Mesothelial cell of epicardium (in vitro differentiated cells): ENCODE data around the gene ACACA. TPM values are rescaled to one million over a fixed set of nuclear protein-coding genes. Genes with fewer than 3 reads are reported as not detected.
"Not testable (repeated sequence)": the region's sequence is repeated elsewhere in the genome, so short reads cannot be mapped to it uniquely, and the experiment has no call there.

Source experiments
- DNase-seq, 2 experiments: peaks; one replicate each; pipeline ENCODE4 v3.0.0; 2021; ENCODE audit warnings: low spot score in 2 of 2; ENCODE audit not compliant: unreplicated experiment in 2 of 2
- H3K27ac Mint-ChIP-seq: 2 replicates; pipeline ENCODE4 v1.8.0; 2021; ENCODE audit warnings: mixed read lengths
- H3K27me3 Mint-ChIP-seq: 2 replicates; pipeline ENCODE4 v1.8.0; 2021; ENCODE audit warnings: low read depth, mixed read lengths
- H3K36me3 Mint-ChIP-seq: 2 replicates; pipeline ENCODE4 v1.8.0; 2021; ENCODE audit warnings: mixed read lengths
- H3K4me1 Mint-ChIP-seq: 2 replicates; pipeline ENCODE4 v1.8.0; 2021; ENCODE audit warnings: mixed read lengths
- H3K4me3 Mint-ChIP-seq: 2 replicates; pipeline ENCODE4 v1.8.0; 2021; ENCODE audit warnings: mild to moderate bottlenecking, moderate library complexity, mixed read lengths
- H3K9me3 Mint-ChIP-seq: 2 replicates; pipeline ENCODE4 v1.8.0; 2021; ENCODE audit warnings: mixed read lengths
- total RNA-seq: library from RNA; stranded (reverse); gene quantifications from 3 replicates; pipeline ENCODE4 v1.2.1, GENCODE V29; 2021
- TF ChIP-seq, protein P1 (sequence below): fragments of 200-600 bp; sonication (generic); IDR thresholded peaks from one replicate; pipeline ENCODE4 v1.5.0; 2021; ENCODE audit warnings: antibody characterized with exemption; ENCODE audit not compliant: unreplicated experiment

Gene ACACA
- total RNA-seq, 1 donor from 2014 or later = 127 TPM

DNA sequence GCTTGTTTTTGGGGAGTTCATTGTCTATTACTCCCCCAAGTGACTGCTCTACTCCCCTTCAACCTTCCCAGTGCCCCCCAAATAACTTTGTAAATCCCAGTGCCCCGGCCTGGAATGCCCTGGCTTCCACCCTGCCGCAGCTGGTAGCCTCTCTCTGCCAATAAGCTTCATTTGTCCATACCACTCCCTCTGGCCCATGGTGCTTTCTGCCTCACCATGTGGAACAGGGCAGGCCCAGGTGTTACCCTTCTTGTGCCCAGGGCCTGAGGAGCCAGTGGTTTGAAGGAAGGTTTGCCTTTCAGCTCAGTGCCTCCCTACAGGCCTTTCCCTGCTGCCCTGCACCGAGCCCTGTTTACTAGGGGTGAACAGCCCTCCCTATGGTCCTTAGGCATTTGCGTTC lies 323.7 kb downstream of the ACACA start:
- Mint-ChIP-seq H3K27ac (no peak overlapping the region), H3K9me3 (peaks cover 7% of the 10 kb centered on the region), H3K36me3 (peaks cover 8% of the 10 kb centered on the region), H3K27me3 (no peaks in the 10 kb centered on the region), H3K4me3 (no peak overlapping the region), H3K4me1 (peaks cover 13% of the 10 kb centered on the region)
- no peak for DNase-seq
- TF ChIP-seq, protein P1, sequence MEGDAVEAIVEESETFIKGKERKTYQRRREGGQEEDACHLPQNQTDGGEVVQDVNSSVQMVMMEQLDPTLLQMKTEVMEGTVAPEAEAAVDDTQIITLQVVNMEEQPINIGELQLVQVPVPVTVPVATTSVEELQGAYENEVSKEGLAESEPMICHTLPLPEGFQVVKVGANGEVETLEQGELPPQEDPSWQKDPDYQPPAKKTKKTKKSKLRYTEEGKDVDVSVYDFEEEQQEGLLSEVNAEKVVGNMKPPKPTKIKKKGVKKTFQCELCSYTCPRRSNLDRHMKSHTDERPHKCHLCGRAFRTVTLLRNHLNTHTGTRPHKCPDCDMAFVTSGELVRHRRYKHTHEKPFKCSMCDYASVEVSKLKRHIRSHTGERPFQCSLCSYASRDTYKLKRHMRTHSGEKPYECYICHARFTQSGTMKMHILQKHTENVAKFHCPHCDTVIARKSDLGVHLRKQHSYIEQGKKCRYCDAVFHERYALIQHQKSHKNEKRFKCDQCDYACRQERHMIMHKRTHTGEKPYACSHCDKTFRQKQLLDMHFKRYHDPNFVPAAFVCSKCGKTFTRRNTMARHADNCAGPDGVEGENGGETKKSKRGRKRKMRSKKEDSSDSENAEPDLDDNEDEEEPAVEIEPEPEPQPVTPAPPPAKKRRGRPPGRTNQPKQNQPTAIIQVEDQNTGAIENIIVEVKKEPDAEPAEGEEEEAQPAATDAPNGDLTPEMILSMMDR = no peak

DNA sequence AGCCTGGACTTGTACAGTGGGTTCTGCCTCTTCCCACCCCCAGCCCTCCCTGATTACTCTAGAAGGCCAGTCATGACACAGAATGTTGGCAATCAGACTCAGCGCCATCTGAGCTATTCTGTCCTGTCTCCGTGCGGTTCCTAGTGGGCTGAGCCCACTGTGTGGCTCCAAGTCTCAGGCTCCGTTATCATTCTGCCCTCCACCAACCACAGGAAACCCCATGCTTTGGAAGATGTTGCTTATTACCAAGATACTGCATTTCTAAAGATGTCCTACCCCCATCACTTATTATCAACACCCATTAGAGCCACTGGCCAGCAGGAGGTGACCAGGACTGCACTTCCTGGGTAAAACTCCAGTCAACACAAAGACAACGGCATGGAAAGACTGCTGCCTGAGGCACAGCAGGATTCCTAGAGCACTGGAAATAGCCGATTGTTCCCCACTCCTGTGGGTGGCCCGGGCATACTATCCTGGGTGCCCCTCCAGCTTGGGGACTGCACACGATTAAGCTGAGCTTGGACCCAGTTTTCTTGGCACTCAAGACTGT lies 324.2 kb downstream of the ACACA start:
- no peak overlapping the region for H3K27ac Mint-ChIP-seq
- H3K36me3 Mint-ChIP-seq = peaks cover 4% of the 10 kb centered on the region
- H3K9me3 Mint-ChIP-seq = peaks cover 7% of the 10 kb centered on the region
- peaks cover 9% of the 10 kb centered on the region for H3K4me1 Mint-ChIP-seq
- TF ChIP-seq, protein P1 = no peak
- DNase-seq = no peak
- no peaks in the 10 kb centered on the region for H3K27me3 Mint-ChIP-seq
- H3K4me3 Mint-ChIP-seq = no peak overlapping the region

DNA sequence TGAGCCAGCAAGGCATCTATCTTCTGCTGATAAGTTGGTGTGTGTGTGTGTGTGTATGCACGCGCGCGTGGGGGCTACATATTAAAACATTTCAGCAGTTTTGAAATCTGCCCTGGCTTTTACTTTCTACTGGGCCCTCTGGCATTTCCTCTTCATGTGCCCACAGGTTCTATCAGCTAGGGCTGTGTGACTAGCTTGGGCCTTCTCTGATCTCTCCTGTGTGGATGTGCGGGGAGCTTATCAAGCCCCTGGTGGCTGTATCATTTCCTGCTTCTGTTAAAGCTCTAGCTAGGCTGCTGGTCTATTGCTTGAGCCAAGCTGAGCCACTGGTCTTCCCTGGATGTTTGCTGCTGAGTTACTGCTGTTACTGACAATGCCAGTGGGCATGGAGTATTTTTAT lies 325.3 kb downstream of the ACACA start:
- Mint-ChIP-seq H3K27ac (no peak overlapping the region), H3K9me3 (peaks cover 7% of the 10 kb centered on the region), H3K27me3 (no peaks in the 10 kb centered on the region), H3K4me1 (peaks cover 9% of the 10 kb centered on the region), H3K36me3 (peaks cover 4% of the 10 kb centered on the region), H3K4me3 (no peak overlapping the region)
- TF ChIP-seq, protein P1 = no peak
- no peak for DNase-seq

DNA sequence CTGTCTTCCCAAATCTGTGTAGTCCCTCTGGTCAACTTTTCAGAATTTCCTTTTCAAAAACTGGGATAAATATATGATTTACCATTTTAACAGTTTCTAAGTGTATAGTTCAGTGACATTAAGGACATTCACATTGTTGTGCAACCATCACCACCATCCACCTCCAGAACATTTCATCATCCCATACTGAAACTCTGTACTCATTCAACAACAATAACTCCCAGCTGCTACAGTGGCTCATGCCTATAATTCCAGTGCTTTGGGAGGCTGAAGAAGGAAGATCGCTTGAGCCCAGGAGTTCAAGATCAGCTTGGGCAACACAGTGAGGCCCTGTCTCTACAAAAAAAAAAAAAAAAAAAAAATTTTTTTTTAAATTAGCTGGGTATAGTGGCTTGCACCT lies 326.9 kb downstream of the ACACA start:
- Mint-ChIP-seq H3K4me1 (peaks cover 7% of the 10 kb centered on the region), H3K4me3 (no peak overlapping the region), H3K27ac (no peak overlapping the region), H3K9me3 (peaks cover 7% of the 10 kb centered on the region), H3K36me3 (no peaks in the 10 kb centered on the region), H3K27me3 (no peaks in the 10 kb centered on the region)
- TF ChIP-seq, protein P1 = no peak
- no peak for DNase-seq

DNA sequence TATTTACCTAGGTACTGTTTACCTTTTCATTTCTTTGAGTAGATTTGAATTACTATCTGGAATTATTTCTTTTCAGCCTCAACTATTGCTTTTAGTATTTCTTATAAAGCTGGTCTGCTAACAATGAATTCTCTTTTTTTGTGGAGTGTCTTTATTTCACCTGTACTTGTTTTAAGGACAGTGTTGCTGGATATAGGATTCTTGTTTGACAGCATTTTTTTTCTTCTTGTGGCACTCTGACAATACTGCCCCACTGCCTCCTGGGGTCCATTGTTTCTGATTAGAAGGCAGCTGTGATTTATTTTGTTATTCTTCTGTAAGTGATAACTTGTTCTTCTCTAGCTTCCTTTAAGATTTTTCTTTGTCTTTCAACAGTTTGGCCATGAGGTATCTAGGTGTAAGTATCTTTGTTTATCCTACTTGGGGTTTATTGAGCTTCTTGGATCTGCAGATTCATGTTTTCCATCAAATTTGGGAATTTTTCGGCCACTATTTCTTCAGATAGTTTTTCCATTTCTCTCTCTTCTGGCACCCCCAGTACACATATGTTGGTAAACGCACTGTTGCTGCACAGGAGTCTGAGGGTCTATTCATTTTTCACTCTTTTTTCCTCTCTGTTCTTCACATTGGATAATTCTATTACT lies 327.4 kb downstream of the ACACA start:
- Mint-ChIP-seq H3K27ac (no peak overlapping the region), H3K4me3 (no peak overlapping the region), H3K9me3 (peaks cover 7% of the 10 kb centered on the region), H3K27me3 (no peaks in the 10 kb centered on the region), H3K36me3 (no peaks in the 10 kb centered on the region), H3K4me1 (peaks cover 2% of the 10 kb centered on the region)
- TF ChIP-seq, protein P1 = no peak
- DNase-seq = no peak

DNA sequence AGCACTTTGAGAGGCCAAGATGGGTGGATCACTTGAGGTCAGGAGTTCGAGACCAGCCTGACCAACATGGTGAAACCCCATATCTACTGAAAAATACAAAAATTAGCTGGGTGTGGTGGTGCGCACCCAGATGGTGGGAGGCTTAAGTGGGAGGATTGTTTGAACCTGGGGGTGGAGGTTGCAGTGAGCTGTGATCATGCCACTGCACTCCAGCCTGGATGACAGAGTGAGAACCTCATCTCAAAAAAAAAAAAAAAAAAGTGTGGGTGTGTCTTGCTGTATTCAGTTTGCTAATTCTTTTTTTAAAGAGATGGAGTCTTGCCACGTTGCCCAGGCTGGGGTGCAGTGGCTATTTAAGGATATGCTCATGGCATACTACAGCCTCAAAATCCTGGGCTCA lies 333.2 kb downstream of the ACACA start:
- H3K27me3 Mint-ChIP-seq, DNase-seq, H3K4me1 Mint-ChIP-seq, H3K9me3 Mint-ChIP-seq, H3K36me3 Mint-ChIP-seq, H3K4me3 Mint-ChIP-seq, H3K27ac Mint-ChIP-seq: not testable (repeated sequence)
